Stimulated activated CD4-positive, alpha-beta T cell treated with anti-CD3 and anti-CD28 coated beads, Interleukin-1b, Interleukin-23, amount 100 ng/mL, for 48 hours (primary cell): ENCODE results near the gene NIT2.

ENCODE experiments used
- DNase-seq: peaks from one replicate; pipeline ENCODE4 v3.0.0-alpha.2; 2020

The NIT2 gene

DNA sequence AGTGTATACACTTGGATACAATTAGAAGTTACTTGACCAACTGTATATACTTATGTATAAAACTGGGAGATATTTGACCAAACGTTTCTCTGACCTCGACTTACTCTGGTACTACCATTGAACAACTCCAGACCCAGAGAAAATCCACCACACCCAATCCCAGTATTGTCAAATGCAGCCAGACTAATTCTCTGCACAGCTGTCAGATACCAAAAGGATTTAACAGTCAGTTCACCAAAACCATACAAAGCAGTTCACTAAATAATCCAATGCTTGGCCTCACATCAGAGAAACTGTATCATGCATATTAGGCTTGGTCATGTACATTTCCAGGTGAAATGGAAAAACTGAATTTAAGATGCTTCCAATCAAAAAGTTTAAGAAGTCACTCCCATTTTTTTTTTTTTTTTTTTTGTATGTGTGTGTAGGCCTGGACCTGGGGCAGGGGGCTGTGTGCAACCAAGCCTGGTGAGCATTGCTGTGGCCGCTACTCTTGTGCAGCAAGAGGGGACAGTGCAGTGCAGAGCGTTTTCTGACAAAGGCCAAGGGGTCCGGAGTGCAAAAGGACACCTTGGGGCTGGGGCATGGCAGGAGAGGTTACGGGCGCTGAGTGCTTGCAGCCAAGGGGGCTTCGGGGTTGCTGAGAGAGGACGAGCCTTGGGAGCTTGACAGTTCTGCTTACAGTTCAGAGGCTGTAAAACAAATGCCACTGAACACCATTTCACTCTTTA is 64.9 kb downstream of the NIT2 start:
- DNase-seq = no peak

GRCh38 chr3:100400419-100400779 is 65.8 kb downstream of the NIT2 start:
- peak; percentile 60 for DNase-seq

DNA sequence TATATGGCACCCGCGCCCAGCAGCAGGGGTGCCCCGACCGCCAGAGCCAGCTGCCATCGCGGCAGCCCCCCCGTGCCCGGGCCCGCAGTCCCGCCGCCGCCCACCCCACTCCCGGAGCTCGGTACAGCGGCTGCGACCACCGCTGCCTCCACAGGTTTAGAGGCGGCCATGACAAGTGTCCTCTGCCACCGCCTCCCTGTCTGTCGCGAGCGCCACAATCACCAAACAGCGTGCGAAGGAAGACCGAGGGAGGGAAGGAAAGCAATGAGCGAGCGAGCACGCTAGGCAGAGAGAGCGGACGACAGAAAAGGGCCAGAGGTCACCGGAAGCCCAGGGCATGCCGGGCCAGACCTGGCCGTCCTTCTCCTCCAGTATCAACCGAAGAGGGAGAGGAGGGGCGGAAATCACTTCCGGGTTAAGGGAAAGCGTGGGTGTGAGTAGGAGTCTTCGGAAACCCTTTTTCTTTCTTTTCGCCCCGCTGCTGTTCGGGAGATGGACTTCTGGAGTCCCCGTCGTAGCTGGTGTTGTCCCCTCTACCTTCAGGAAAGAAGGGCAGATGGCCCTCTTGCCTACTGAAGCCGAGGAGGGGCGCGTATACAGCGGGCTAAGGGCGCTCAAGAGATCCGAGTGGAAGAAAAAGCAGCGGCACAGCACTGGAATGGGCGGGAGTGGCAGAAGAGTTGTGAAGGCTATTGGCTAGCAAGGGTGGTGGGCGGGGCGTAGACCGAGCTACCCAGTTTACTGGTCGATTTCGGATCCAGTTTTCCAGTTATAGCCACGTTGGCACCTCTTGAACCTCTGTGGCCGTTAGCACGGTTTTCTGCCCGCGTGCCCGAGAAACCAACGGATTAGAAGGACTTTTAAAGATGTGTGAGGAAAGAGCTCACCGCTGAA is 66.5 kb downstream of the NIT2 start, which contains the start of the genes LNP1 and TOMM70:
Gene LNP1, plus strand, starts transcription at position 760 of the 894 bp plus-strand sequence. CDS start 28,191 bp downstream, outside the sequence.
Gene TOMM70, minus strand, starts transcription at position 310 of the 894 bp plus-strand sequence. Its CDS starts 140 bp downstream, at position 170.
- DNase-seq = peak; percentile 96

DNA sequence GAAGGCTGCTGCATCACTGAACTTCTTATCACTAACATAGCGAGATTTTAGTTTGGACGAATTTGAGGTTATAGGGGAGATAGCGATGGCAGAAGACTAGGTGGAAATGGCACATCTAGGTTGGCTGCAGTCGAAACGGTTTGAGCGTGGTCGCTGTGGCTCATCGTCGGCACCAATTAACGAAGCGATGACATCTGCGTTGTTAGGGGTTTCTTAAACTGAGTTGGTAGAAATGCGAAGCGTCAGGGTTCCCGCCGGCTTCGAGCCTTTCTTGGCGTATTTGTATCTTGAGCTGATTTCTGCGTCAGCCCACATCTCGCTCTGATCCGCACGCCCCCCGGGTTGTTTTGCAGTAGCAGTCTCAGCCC is 67.1 kb downstream of the NIT2 start:
- peak; percentile 56 for DNase-seq

DNA sequence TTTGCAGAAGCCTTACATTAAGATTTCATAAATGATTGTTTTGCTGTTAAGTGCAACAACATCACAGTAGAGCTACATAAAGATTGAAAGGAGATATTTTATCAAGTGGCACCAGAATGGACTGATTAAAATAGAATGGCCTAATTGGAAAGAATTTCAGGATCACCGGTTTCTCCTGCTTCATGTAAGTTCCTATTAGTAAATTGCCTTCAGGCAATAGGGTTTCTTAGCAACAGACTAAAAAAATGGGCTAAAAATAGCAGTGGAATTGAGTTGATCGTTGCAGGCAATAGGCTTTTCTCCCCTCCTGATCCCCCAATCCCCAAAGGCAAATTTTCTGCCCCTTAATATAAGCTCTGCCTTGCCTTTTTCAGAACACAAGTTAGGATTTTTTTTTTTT is 67.7 kb downstream of the NIT2 start:
- no peak for DNase-seq

- DNase-seq = no peak
Observed at GRCh38 chr3:100402891-100403290, 68.3 kb downstream of the NIT2 start.

DNA sequence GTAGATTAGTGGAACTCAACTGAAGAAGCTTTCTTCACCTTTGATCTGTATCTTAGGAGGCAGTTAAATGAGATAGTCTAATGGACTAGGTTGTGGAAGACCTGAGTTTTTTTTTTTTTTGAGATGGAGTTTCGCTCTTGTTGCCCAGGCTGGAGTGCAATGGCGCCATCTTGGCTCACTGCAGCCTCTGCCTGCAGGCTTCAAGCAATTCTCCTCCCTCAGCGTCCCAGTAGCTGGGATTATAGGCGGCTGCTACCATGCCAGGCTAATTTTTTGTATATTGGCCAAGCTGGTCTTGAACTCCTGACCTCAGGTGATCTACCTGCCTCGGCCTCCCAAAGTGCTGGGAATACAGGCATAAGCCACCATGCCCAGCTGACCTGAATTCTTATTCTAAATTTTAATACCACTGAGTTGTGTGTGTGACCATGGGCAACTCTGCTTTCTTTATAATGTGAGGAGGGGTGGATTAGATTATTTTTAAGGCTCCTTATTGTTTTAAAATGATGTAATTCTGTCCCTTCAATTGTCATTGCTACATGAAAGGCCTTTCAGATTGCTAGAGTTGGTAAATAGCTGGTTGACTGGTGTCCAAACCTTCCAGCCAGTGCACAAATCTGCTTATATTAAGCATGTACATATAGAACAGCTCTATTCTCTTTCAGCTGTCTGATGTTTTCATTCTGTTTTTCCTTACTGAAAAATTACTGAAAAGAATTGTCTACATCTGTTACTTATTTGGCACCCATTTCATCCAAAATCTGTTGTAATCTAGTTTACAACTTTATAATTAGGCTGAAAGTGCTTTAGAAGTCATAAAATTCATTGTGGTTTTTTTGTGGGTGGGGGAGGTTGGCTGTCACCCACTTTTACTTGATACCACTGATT is 69.0 kb downstream of the NIT2 start:
- DNase-seq = no peak

GRCh38 chr3:100404250-100404548 is 69.6 kb downstream of the NIT2 start:
- no peak for DNase-seq

DNA sequence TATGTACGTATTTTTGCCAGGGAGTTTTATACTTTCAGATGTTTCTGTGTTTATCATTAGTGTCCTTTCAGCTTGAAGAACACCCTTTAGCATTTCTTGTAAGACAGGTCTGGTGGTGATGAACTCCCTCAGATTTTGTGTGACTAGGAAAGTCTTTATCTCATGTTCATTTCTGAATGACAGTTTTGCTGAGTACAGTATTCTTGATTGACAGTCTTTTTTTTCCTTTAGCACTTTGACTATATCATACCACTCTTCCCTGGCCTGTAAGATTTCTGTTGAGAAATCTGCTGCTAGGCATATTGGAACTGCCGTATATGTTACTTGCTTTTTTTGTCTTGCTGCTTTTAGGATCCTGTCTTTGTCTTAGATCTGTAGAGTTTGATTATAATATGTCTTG is 72.6 kb downstream of the NIT2 start:
- DNase-seq = no peak

GRCh38 chr3:100407977-100408532 is 73.5 kb downstream of the NIT2 start:
- DNase-seq = no peak
